Head of caudate nucleus (tissue), 42 donors: Measurements from ENCODE around the gene PIWIL4.

Experiments used
- DNase-seq, 42 donors: peaks; one replicate each; pipeline versions ENCODE4 v3.0.0 to v3.0.0-alpha.2; 2020 to 2021; ENCODE audit warnings: mixed read lengths in 7 of 42
- intact Hi-C: fragments of 100-400 bp; cut with DNase I; formaldehyde crosslinking; loops from one replicate; pipeline ENCODE4 v1.15.0; 2022

PIWIL4 gene

GRCh38 chr11:94653561-94653960, 86.4 kb downstream of the PIWIL4 start:
- no peak for DNase-seq

GRCh38 chr11:94654201-94654600, 87.0 kb downstream of the PIWIL4 start:
- no peak for DNase-seq
- intact Hi-C loops = no loop called here

More at GRCh38 chr11:94653561-94653960, 86.4 kb downstream of the PIWIL4 start:
- intact Hi-C loops = no loop called here

GRCh38 chr11:94655291-94655690, 88.1 kb downstream of the PIWIL4 start:
- no peak for DNase-seq
- intact Hi-C loops = no loop called here

- intact Hi-C loops = no loop called here
- peak in 1 of 42 donors; percentile 28 for DNase-seq
Observed at GRCh38 chr11:94655956-94656355, 88.8 kb downstream of the PIWIL4 start.

GRCh38 chr11:94656968-94657367, 89.8 kb downstream of the PIWIL4 start:
- intact Hi-C loops = no loop called here
- peak in 1 of 42 donors; percentile 13 for DNase-seq

GRCh38 chr11:94657629-94658028, 90.5 kb downstream of the PIWIL4 start:
- DNase-seq = no peak
- intact Hi-C loops = no loop called here

GRCh38 chr11:94658386-94658785, 91.2 kb downstream of the PIWIL4 start:
- intact Hi-C loops = no loop called here

GRCh38 chr11:94658888-94659287, 91.7 kb downstream of the PIWIL4 start:
- intact Hi-C loops = no loop called here
- DNase-seq = no peak

More at GRCh38 chr11:94658386-94658785, 91.2 kb downstream of the PIWIL4 start:
- no peak for DNase-seq

GRCh38 chr11:94661444-94661843, 94.3 kb downstream of the PIWIL4 start:
- DNase-seq = no peak
- intact Hi-C loops = no loop called here

GRCh38 chr11:94662065-94662779, 95.1 kb downstream of the PIWIL4 start:
- no peak for DNase-seq
- intact Hi-C loops = no loop called here

GRCh38 chr11:94662846-94663390, 95.8 kb downstream of the PIWIL4 start:
- DNase-seq = no peak
- intact Hi-C loops = no loop called here

GRCh38 chr11:94664346-94664745, 97.2 kb downstream of the PIWIL4 start:
- no peak for DNase-seq
- intact Hi-C loops = no loop called here

- no peak for DNase-seq
- intact Hi-C loops = no loop called here
Observed at GRCh38 chr11:94665116-94665659, 98.0 kb downstream of the PIWIL4 start.

GRCh38 chr11:94666792-94667721, 99.9 kb downstream of the PIWIL4 start:
- intact Hi-C loops = no loop called here

GRCh38 chr11:94668212-94668793, 101.1 kb downstream of the PIWIL4 start:
- no peak for DNase-seq
- intact Hi-C loops = no loop called here

More at GRCh38 chr11:94666792-94667721, 99.9 kb downstream of the PIWIL4 start:
- no peak for DNase-seq

GRCh38 chr11:94669023-94669422, 101.9 kb downstream of the PIWIL4 start:
- DNase-seq = peak in 2 of 42 donors; percentile 10 to 14
- intact Hi-C loops = no loop called here
